Panc1 (cell line): ENCODE measurements around the gene PRR23B. TPM values are rescaled to one million over a fixed set of nuclear protein-coding genes. Genes with fewer than 3 reads are reported as not detected.

Source experiments
- ATAC-seq: fragments of 200-7000 bp; cut with Tn5 transposase; 2 replicates; pipeline ENCODE4 v1.9.1; 2020; ENCODE audit warnings: mild to moderate bottlenecking, moderate library complexity
- BruUV-seq: library from RNA; stranded (reverse); fragments of 400-500 nt; replicated peaks from 2 replicates; lab custom pipeline; 2021; lab: Mats Ljungman, UMichigan
- CTCF ChIA-PET: fragments of 300-600 bp; sonication (Branson Sonifier 250); formaldehyde crosslinking; loops from one replicate; lab custom pipeline; 2022; ENCODE audit warnings: antibody characterized with exemption; lab: Charles Lee
- POLR2A ChIA-PET: fragments of 300-600 bp; sonication (Branson Sonifier 250); formaldehyde crosslinking; loops from one replicate; lab custom pipeline; 2022; ENCODE audit warnings: antibody characterized with exemption; lab: Charles Lee
- DNase-seq: peaks from one replicate; pipeline ENCODE4 v3.0.0-alpha.2; 2010; ENCODE audit warnings: low read depth, low spot score
- H3K27ac ChIP-seq: 2 replicates; pipeline ENCODE4 v1.5.1; 2011; ENCODE audit warnings: mild to moderate bottlenecking, low read length, inconsistent platforms
- H3K27me3 ChIP-seq: fragments of 200-500 bp; sonication (Bioruptor generic); 2 replicates; pipeline ENCODE4 v1.6.0; 2014; ENCODE audit warnings: low read length, inconsistent platforms; ENCODE audit not compliant: control insufficient read depth, insufficient read depth
- H3K36me3 ChIP-seq: fragments of 200-500 bp; sonication (Bioruptor generic); 2 replicates; pipeline ENCODE4 v1.5.1; 2014; ENCODE audit warnings: inconsistent platforms, mild to moderate bottlenecking, low read length, moderate library complexity; ENCODE audit not compliant: control insufficient read depth, insufficient read depth
- H3K4me1 ChIP-seq: 2 replicates; pipeline ENCODE4 v1.5.1; 2011; ENCODE audit warnings: inconsistent platforms, mild to moderate bottlenecking, low read length, moderate library complexity; ENCODE audit not compliant: control insufficient read depth, insufficient read depth
- H3K4me3 ChIP-seq, 2 experiments: 2 replicates each; pipeline ENCODE4 v1.5.1; 2011 to 2012; ENCODE audit warnings: low read depth in 2 of 2, low read length in 2 of 2, mild to moderate bottlenecking in 2 of 2, inconsistent platforms in 1 of 2, moderate library complexity in 1 of 2
- H3K9me3 ChIP-seq: fragments of 200-500 bp; sonication (Bioruptor generic); 2 replicates; pipeline ENCODE4 v1.5.1; 2014; ENCODE audit warnings: low read depth, mild to moderate bottlenecking, inconsistent platforms, low read length, moderate library complexity; ENCODE audit not compliant: control insufficient read depth, insufficient read depth
- CTCF ChIP-seq: fragments of 450-650 bp; IDR thresholded peaks from 2 replicates; pipeline ENCODE4 v1.5.1; 2017; ENCODE audit warnings: mild to moderate bottlenecking
- POLR2AphosphoS5 ChIP-seq: IDR thresholded peaks from 2 replicates; pipeline ENCODE4 v1.6.1; 2012; ENCODE audit warnings: mild to moderate bottlenecking, low read depth, low read length, moderate library complexity
- SIN3A ChIP-seq: IDR thresholded peaks from 2 replicates; pipeline ENCODE4 v1.6.1; 2012; ENCODE audit warnings: low read depth, mild to moderate bottlenecking, low read length, moderate library complexity, borderline replicate concordance; ENCODE audit not compliant: insufficient read depth
- TCF7L2 ChIP-seq: IDR thresholded peaks from 2 replicates; pipeline ENCODE4 v1.6.1; 2011; ENCODE audit warnings: mild to moderate bottlenecking, low read depth, low read length, inconsistent platforms
- in situ Hi-C: cut with HindIII; loops from 2 replicates; pipeline ENCODE4 v1.10.0; 2016; ENCODE audit warnings: low sequenced_read_pairs, low pct_unique_long_range_greater_than_20kb
- intact Hi-C: fragments of 100-400 bp; cut with micrococcal nuclease; formaldehyde crosslinking; loops from one replicate; pipeline ENCODE4 v1.10.0; 2022; ENCODE audit not compliant: unreplicated experiment
- total RNA-seq: library from RNA; stranded (reverse); gene quantifications from one replicate; pipeline ENCODE4 v1.2.1, GENCODE V29; 2021; ENCODE audit not compliant: unreplicated experiment
- TF ChIP-seq, protein P1 (sequence below), 2 experiments: IDR thresholded peaks; 2 replicates each; pipeline ENCODE4 v1.6.1; 2011 to 2012; ENCODE audit warnings: low read depth in 2 of 2, control low read depth in 1 of 2, low read length in 1 of 2, mild to moderate bottlenecking in 1 of 2, moderate library complexity in 1 of 2; ENCODE audit not compliant: insufficient read depth in 1 of 2

Gene PRR23B
- total RNA-seq, 1 experiment from 2014 or later: not detected

- Histone ChIP-seq H3K4me1 (no peaks in the 10 kb centered on the region), H3K36me3 (no peaks in the 10 kb centered on the region), H3K4me3 (no peak overlapping the region), H3K9me3 (no peaks in the 10 kb centered on the region), H3K27me3 (no peaks in the 10 kb centered on the region), H3K27ac (no peak overlapping the region)
- in situ Hi-C loops (no loop called here), intact Hi-C loops (no loop called here)
- no TSS peak for BruUV-seq
- ATAC-seq: no peak
- ChIA-PET CTCF (no interaction called here), POLR2A (no interaction called here)
- TF ChIP-seq POLR2AphosphoS5: no peak
- no peak for TF ChIP-seq CTCF
- TF ChIP-seq, protein P1, sequence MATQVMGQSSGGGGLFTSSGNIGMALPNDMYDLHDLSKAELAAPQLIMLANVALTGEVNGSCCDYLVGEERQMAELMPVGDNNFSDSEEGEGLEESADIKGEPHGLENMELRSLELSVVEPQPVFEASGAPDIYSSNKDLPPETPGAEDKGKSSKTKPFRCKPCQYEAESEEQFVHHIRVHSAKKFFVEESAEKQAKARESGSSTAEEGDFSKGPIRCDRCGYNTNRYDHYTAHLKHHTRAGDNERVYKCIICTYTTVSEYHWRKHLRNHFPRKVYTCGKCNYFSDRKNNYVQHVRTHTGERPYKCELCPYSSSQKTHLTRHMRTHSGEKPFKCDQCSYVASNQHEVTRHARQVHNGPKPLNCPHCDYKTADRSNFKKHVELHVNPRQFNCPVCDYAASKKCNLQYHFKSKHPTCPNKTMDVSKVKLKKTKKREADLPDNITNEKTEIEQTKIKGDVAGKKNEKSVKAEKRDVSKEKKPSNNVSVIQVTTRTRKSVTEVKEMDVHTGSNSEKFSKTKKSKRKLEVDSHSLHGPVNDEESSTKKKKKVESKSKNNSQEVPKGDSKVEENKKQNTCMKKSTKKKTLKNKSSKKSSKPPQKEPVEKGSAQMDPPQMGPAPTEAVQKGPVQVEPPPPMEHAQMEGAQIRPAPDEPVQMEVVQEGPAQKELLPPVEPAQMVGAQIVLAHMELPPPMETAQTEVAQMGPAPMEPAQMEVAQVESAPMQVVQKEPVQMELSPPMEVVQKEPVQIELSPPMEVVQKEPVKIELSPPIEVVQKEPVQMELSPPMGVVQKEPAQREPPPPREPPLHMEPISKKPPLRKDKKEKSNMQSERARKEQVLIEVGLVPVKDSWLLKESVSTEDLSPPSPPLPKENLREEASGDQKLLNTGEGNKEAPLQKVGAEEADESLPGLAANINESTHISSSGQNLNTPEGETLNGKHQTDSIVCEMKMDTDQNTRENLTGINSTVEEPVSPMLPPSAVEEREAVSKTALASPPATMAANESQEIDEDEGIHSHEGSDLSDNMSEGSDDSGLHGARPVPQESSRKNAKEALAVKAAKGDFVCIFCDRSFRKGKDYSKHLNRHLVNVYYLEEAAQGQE (IDR thresholded peaks at IDR 0.05; ENCODE audit: insufficient read depth in 1 of 2, low read depth in 2 of 2, low read length in 1 of 2): no peak
- no peak for TF ChIP-seq SIN3A
- TF ChIP-seq TCF7L2: no peak
- no peak for DNase-seq
These were observed 23.0 kb upstream of the PRR23B start for GRCh38 chr3:139043554-139044365.

- no peaks in the 10 kb centered on the region for H3K9me3 ChIP-seq
- no peak overlapping the region for H3K27ac ChIP-seq
- no peaks in the 10 kb centered on the region for H3K36me3 ChIP-seq
- CTCF ChIA-PET: interaction anchor here (0.6 kb wide), 1 partner anchor 20 kb away, joined by 5 read pairs; no protein-coding TSS in a partner anchor
- in situ Hi-C loops: no loop called here
- BruUV-seq: no TSS peak
- TF ChIP-seq SIN3A: no peak
- TF ChIP-seq, protein P1 (IDR thresholded peaks at IDR 0.05; ENCODE audit: insufficient read depth in 1 of 2, low read depth in 2 of 2, low read length in 1 of 2): no peak
- TF ChIP-seq TCF7L2: no peak
- TF ChIP-seq POLR2AphosphoS5: no peak
- TF ChIP-seq CTCF: no peak
- H3K4me1 ChIP-seq: no peaks in the 10 kb centered on the region
- H3K27me3 ChIP-seq: no peaks in the 10 kb centered on the region; the same call in 1 of the 2 replicates
- H3K4me3 ChIP-seq: no peak overlapping the region
- intact Hi-C loops: no loop called here
- POLR2A ChIA-PET: no interaction called here
- DNase-seq (no peak), ATAC-seq (no peak)
These were observed 16.8 kb upstream of the PRR23B start for GRCh38 chr3:139037478-139037877.
